ENCODE data around the gene ACSL1.
"Not testable (repeated sequence)": the region's sequence is repeated elsewhere in the genome, so short reads cannot be mapped to it uniquely, and the experiment has no call there.

The ACSL1 gene

GRCh38 chr4:184785813-184786212, 40.0 kb downstream of the ACSL1 start:
- no peak for FAIRE-seq

GRCh38 chr4:184784628-184785257, 41.0 kb downstream of the ACSL1 start:
- FAIRE-seq: no peak

- no peak for FAIRE-seq
Measured at GRCh38 chr4:184782731-184783373, 42.9 kb downstream of the ACSL1 start.

- not testable (repeated sequence) for FAIRE-seq
Measured at GRCh38 chr4:184779160-184779559, 46.6 kb downstream of the ACSL1 start.

GRCh38 chr4:184778325-184778724, 47.4 kb downstream of the ACSL1 start:
- no peak for FAIRE-seq

GRCh38 chr4:184776821-184777220, 48.9 kb downstream of the ACSL1 start:
- FAIRE-seq: no peak

- no peak for FAIRE-seq
Measured at GRCh38 chr4:184775854-184776555, 49.8 kb downstream of the ACSL1 start.

GRCh38 chr4:184774152-184774551, 51.6 kb downstream of the ACSL1 start:
- no peak for FAIRE-seq

GRCh38 chr4:184771416-184771815, 54.4 kb downstream of the ACSL1 start:
- FAIRE-seq: no peak

- FAIRE-seq: no peak
Measured at GRCh38 chr4:184769141-184769765, 56.5 kb downstream of the ACSL1 start.

GRCh38 chr4:184768296-184768695, 57.5 kb downstream of the ACSL1 start:
- no peak for FAIRE-seq

- no peak for FAIRE-seq
Measured at GRCh38 chr4:184766446-184766845, 59.3 kb downstream of the ACSL1 start.

GRCh38 chr4:184765473-184766340, 60.1 kb downstream of the ACSL1 start:
- no peak for FAIRE-seq

- FAIRE-seq: no peak
Measured at GRCh38 chr4:184764601-184765000, 61.2 kb downstream of the ACSL1 start.

GRCh38 chr4:184763150-184763780, 62.5 kb downstream of the ACSL1 start:
- no peak for FAIRE-seq

- FAIRE-seq: no peak
Measured at GRCh38 chr4:184762100-184762499, 63.7 kb downstream of the ACSL1 start.

- no peak for FAIRE-seq
Measured at GRCh38 chr4:184760681-184761080, 65.1 kb downstream of the ACSL1 start.

- FAIRE-seq: no peak
Measured at GRCh38 chr4:184757810-184758209, 68.0 kb downstream of the ACSL1 start.

- FAIRE-seq: no peak
Measured at GRCh38 chr4:184756399-184756798, 69.4 kb downstream of the ACSL1 start.

- FAIRE-seq: no peak
Measured at GRCh38 chr4:184755278-184755677, 70.5 kb downstream of the ACSL1 start.

GRCh38 chr4:184752496-184753275, 73.1 kb downstream of the ACSL1 start:
- no peak for FAIRE-seq
